ENCODE results near the gene MAP3K19.
"Not testable (repeated sequence)": the region's sequence is repeated elsewhere in the genome, so short reads cannot be mapped to it uniquely, and the experiment has no call there.

DNA sequence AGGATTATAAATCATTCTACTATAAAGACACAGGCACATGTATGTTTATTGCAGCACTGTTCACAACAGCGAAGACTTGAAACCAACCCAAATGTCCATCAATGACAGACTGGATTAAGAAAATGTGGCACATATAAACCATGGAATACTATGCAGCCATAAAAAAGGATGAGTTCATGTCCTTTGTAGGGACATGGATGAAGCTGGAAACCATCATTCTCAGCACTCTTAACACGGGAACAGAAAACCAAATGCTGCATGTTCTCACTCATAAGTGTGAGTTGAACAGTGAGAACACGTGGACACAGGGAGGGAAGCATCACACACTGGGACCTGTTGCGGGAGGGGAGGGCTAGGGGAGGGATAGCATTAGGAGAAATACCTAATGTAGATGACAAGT is 42.4 kb upstream of the MAP3K19 start:
- TF ChIP-seq, protein P1, sequence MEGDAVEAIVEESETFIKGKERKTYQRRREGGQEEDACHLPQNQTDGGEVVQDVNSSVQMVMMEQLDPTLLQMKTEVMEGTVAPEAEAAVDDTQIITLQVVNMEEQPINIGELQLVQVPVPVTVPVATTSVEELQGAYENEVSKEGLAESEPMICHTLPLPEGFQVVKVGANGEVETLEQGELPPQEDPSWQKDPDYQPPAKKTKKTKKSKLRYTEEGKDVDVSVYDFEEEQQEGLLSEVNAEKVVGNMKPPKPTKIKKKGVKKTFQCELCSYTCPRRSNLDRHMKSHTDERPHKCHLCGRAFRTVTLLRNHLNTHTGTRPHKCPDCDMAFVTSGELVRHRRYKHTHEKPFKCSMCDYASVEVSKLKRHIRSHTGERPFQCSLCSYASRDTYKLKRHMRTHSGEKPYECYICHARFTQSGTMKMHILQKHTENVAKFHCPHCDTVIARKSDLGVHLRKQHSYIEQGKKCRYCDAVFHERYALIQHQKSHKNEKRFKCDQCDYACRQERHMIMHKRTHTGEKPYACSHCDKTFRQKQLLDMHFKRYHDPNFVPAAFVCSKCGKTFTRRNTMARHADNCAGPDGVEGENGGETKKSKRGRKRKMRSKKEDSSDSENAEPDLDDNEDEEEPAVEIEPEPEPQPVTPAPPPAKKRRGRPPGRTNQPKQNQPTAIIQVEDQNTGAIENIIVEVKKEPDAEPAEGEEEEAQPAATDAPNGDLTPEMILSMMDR (IDR thresholded peaks at IDR 0.05; ENCODE audit: poor library complexity) = not testable (repeated sequence)
- not testable (repeated sequence) for TF ChIP-seq EZH2 (IDR thresholded peaks at IDR 0.05; ENCODE audit: borderline replicate concordance)

Data from hepatocyte (in vitro differentiated cells).